Smooth muscle cell (in vitro differentiated cells): ENCODE data around the gene HLF. TPM values are rescaled to one million over a fixed set of nuclear protein-coding genes. Genes with fewer than 3 reads are reported as not detected.

ENCODE experiments used
- DNase-seq: peaks from one replicate; lab custom pipeline; 2025; ENCODE audit not compliant: unreplicated experiment; lab: John Stamatoyannopoulos, UW
- H2AFZ ChIP-seq: fragments of 200-600 bp; sonication (generic); 2 replicates; pipeline ENCODE4 v1.6.0; 2016; ENCODE audit warnings: antibody characterized with exemption, low read depth, mild to moderate bottlenecking
- H3F3A ChIP-seq: fragments of 200-600 bp; sonication (generic); 2 replicates; pipeline ENCODE4 v1.6.0; 2017; ENCODE audit warnings: antibody characterized with exemption, low read depth
- H3K27ac ChIP-seq: fragments of 200-600 bp; sonication (generic); 2 replicates; pipeline ENCODE4 v1.5.1; 2016; ENCODE audit warnings: low read depth, mild to moderate bottlenecking
- H3K27me3 ChIP-seq: fragments of 200-600 bp; sonication (generic); 2 replicates; pipeline ENCODE4 v1.6.1; 2016; ENCODE audit warnings: low read depth, mild to moderate bottlenecking
- H3K36me3 ChIP-seq: fragments of 200-600 bp; sonication (generic); 2 replicates; pipeline ENCODE4 v1.5.1; 2016; ENCODE audit warnings: low read depth
- H3K4me1 ChIP-seq: fragments of 200-600 bp; sonication (generic); 2 replicates; pipeline ENCODE4 v1.5.1; 2016; ENCODE audit warnings: low read depth
- H3K4me2 ChIP-seq: fragments of 200-600 bp; sonication (generic); 2 replicates; pipeline ENCODE4 v1.6.0; 2016; ENCODE audit warnings: mild to moderate bottlenecking
- H3K4me3 ChIP-seq: fragments of 200-600 bp; sonication (generic); 2 replicates; pipeline ENCODE4 v1.5.1; 2016; ENCODE audit warnings: mild to moderate bottlenecking
- H3K79me2 ChIP-seq: fragments of 200-600 bp; sonication (generic); 2 replicates; pipeline ENCODE4 v1.6.0; 2016; ENCODE audit warnings: low read depth, mild to moderate bottlenecking
- H3K9ac ChIP-seq: fragments of 200-600 bp; sonication (generic); 2 replicates; pipeline ENCODE4 v1.6.0; 2016; ENCODE audit warnings: low read depth
- H3K9me3 ChIP-seq: fragments of 200-600 bp; sonication (generic); replicated peaks from 2 replicates; pipeline ENCODE4 v1.5.1; 2016; ENCODE audit warnings: low read depth
- H4K20me1 ChIP-seq: fragments of 200-600 bp; sonication (generic); 2 replicates; pipeline ENCODE4 v1.6.0; 2016; ENCODE audit warnings: low read depth
- WGBS: methylation state at CpG from one replicate; pipeline ENCODE4 v1.1.7; 2016; ENCODE audit warnings: low lambda C conversion rate; 5-methylcytosine and 5-hydroxymethylcytosine counted together
- polyA plus RNA-seq: library from polyadenylated mRNA; unstranded; fragments of >200 nt; fragmentation: Nextera tagmentation; extraction: Ambion mirVana; gene quantifications from 2 replicates; pipeline ENCODE4 v1.2.1, GENCODE V29; 2016
- total RNA-seq: library from RNA; depleted of rRNA; stranded (reverse); fragments of >200 nt; gene quantifications from 2 replicates; pipeline ENCODE4 v1.2.3, GENCODE V29; 2014
- TF ChIP-seq, protein P1 (sequence below): fragments of 200-600 bp; sonication (generic); IDR thresholded peaks from 2 replicates; pipeline ENCODE4 v1.5.1; 2017; ENCODE audit warnings: borderline replicate concordance, mild to moderate bottlenecking, antibody characterized with exemption; ENCODE audit not compliant: insufficient read depth, poor library complexity, severe bottlenecking

Gene HLF
- total and polyA plus RNA-seq, 2 experiments from 2014 or later = 0.19 TPM; not detected in 1

DNA sequence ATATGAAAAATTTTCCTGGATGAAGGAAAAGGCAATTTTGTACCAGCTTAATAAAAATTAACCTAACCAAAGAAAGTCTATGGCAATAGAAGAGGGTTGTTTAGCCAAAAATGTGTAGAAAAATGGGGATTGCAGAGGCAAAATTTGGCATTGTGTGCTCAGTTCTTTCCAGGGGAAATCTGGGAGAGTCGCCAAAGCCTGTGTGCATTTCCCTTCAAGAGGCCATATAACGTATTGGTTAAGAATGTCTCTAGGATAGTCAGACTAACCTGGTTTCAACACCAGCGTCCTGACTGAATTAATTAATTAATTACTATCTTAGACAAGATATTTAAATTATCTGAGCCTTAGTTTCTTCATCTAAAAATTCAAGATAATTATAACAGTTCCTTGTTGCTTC is 44.8 kb upstream of the HLF start:
- peaks cover 7% of the 10 kb centered on the region for H3K27me3 ChIP-seq
- no peaks in the 10 kb centered on the region for H3K9me3 ChIP-seq
- H3K27ac ChIP-seq = no peak overlapping the region
- H3F3A ChIP-seq = no peaks in the 10 kb centered on the region
- no peaks in the 10 kb centered on the region for H3K4me1 ChIP-seq
- no peaks in the 10 kb centered on the region for H3K36me3 ChIP-seq
- no peaks in the 10 kb centered on the region for H3K79me2 ChIP-seq
- no peak overlapping the region for H3K9ac ChIP-seq
- no peaks in the 10 kb centered on the region for H4K20me1 ChIP-seq
- no peak overlapping the region for H2AFZ ChIP-seq
- DNase-seq = no peak
- TF ChIP-seq, protein P1, sequence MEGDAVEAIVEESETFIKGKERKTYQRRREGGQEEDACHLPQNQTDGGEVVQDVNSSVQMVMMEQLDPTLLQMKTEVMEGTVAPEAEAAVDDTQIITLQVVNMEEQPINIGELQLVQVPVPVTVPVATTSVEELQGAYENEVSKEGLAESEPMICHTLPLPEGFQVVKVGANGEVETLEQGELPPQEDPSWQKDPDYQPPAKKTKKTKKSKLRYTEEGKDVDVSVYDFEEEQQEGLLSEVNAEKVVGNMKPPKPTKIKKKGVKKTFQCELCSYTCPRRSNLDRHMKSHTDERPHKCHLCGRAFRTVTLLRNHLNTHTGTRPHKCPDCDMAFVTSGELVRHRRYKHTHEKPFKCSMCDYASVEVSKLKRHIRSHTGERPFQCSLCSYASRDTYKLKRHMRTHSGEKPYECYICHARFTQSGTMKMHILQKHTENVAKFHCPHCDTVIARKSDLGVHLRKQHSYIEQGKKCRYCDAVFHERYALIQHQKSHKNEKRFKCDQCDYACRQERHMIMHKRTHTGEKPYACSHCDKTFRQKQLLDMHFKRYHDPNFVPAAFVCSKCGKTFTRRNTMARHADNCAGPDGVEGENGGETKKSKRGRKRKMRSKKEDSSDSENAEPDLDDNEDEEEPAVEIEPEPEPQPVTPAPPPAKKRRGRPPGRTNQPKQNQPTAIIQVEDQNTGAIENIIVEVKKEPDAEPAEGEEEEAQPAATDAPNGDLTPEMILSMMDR = no peak
- no peak overlapping the region for H3K4me2 ChIP-seq
- WGBS = 74% methylated on average over 3 of the region's 3 CpGs
- no peak overlapping the region for H3K4me3 ChIP-seq

DNA sequence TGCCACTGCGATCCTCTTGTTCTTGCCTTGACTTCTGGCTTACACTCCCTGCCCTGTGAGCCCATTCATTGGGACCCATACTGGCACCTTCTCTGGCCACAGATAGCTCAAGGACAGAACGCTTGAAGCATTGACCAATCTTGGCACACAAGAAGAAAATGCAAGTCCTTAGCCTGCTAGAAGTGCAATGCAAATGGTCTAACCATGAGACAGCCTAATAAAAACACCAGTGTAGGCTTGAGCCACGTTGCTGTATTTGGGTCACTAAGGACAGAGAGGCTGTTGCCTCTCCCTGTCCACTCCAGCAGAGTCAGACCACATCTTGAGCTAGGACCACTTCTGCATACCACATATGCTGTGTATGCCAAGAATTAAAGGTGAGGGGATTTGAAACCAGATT is 41.2 kb upstream of the HLF start:
- H3K4me3 ChIP-seq = no peak overlapping the region
- H2AFZ ChIP-seq = no peak overlapping the region
- no peaks in the 10 kb centered on the region for H3F3A ChIP-seq
- no peaks in the 10 kb centered on the region for H3K9me3 ChIP-seq
- H3K4me2 ChIP-seq = no peak overlapping the region
- no peaks in the 10 kb centered on the region for H3K4me1 ChIP-seq
- H3K79me2 ChIP-seq = no peaks in the 10 kb centered on the region
- WGBS = 74% methylated on average over 3 of the region's 3 CpGs
- TF ChIP-seq, protein P1 = no peak
- H3K27ac ChIP-seq = no peak overlapping the region
- H3K36me3 ChIP-seq = no peaks in the 10 kb centered on the region
- DNase-seq = no peak
- no peak overlapping the region for H3K9ac ChIP-seq
- H3K27me3 ChIP-seq = peaks cover 14% of the 10 kb centered on the region
- H4K20me1 ChIP-seq = no peaks in the 10 kb centered on the region

DNA sequence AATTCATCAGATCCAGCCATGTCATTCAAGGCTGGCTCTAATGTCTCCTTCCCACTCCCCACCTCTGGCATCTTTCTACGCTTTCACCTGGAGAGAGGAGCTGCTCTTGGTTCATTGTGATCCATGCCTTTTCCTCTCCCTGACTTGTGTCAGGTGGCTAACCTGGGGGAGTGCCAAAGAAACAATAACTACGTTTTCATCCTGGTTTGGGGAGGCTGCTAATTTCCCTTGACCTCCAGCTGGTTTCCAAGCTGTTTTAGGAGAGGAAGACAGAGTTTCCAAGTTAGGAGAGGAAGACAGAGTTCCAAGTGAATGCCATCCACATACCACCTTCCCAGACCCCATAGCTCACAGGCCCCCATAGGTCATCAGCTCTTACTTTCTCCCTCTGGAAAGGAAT is 40.0 kb upstream of the HLF start:
- Histone ChIP-seq H3K79me2 (no peaks in the 10 kb centered on the region), H2AFZ (no peak overlapping the region), H3K9me3 (no peaks in the 10 kb centered on the region), H3K4me2 (no peak overlapping the region), H3K27me3 (peaks cover 14% of the 10 kb centered on the region), H3K9ac (no peak overlapping the region), H4K20me1 (no peaks in the 10 kb centered on the region), H3F3A (no peaks in the 10 kb centered on the region), H3K36me3 (no peaks in the 10 kb centered on the region), H3K4me3 (no peak overlapping the region), H3K27ac (no peak overlapping the region), H3K4me1 (no peaks in the 10 kb centered on the region)
- TF ChIP-seq, protein P1 = no peak
- 76% methylated on average over 2 of the region's 2 CpGs for WGBS
- DNase-seq = no peak

DNA sequence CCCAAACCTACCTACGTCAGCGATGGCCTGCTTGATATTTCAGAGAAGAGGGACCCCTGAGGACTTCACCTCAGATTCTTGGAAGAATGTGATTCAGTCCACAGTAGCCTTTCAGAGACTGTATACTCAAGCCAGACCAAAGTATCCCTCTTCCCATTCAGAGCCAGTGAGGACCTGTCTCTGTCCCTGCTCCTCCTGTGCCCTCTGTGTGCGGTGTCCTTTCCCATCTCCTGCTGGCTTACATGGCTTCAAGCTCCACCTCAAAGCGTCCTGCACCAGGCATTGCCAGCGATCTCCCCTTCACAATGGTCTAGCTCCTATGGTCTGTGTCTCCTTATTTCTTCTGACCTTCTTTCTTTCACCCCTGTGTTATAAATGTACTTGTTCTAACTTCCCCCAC is 39.5 kb upstream of the HLF start:
- H3K4me1 ChIP-seq = no peaks in the 10 kb centered on the region
- TF ChIP-seq, protein P1 = no peak
- no peaks in the 10 kb centered on the region for H3K79me2 ChIP-seq
- WGBS = 82% methylated on average over 5 of the region's 5 CpGs
- no peak overlapping the region for H3K4me3 ChIP-seq
- no peaks in the 10 kb centered on the region for H3K9me3 ChIP-seq
- H3K27me3 ChIP-seq = peaks cover 14% of the 10 kb centered on the region
- no peak for DNase-seq
- no peak overlapping the region for H3K27ac ChIP-seq
- no peak overlapping the region for H3K4me2 ChIP-seq
- no peaks in the 10 kb centered on the region for H3F3A ChIP-seq
- no peaks in the 10 kb centered on the region for H3K36me3 ChIP-seq
- H2AFZ ChIP-seq = no peak overlapping the region
- H3K9ac ChIP-seq = no peak overlapping the region
- no peaks in the 10 kb centered on the region for H4K20me1 ChIP-seq
